NT2/D1 (cell line): ENCODE measurements around the gene C1orf53.
A peak's percentile ranks its signal among the peaks of the same experiment; 100 is the strongest.

Source experiments
- DNase-seq: peaks from one replicate; pipeline ENCODE4 v3.0.0-alpha.2; 2011; ENCODE audit warnings: low read depth, low spot score
- H3K27me3 ChIP-seq: 2 replicates; pipeline ENCODE4 v1.6.0; 2011; ENCODE audit warnings: mild to moderate bottlenecking; ENCODE audit not compliant: insufficient read length, insufficient read depth
- H3K36me3 ChIP-seq: 2 replicates; pipeline ENCODE4 v1.6.1; 2011; ENCODE audit warnings: mild to moderate bottlenecking, low read length, mixed read lengths; ENCODE audit not compliant: insufficient read depth, insufficient read length
- H3K4me1 ChIP-seq: 2 replicates; pipeline ENCODE4 v1.5.1; 2011; ENCODE audit not compliant: insufficient read depth, insufficient read length
- H3K4me3 ChIP-seq: 2 replicates; pipeline ENCODE4 v1.5.1; 2011; ENCODE audit warnings: low read depth; ENCODE audit not compliant: insufficient read length
- H3K9ac ChIP-seq: 2 replicates; pipeline ENCODE4 v1.6.0; 2011; ENCODE audit warnings: low read depth; ENCODE audit not compliant: insufficient read length
- H3K9me3 ChIP-seq: 2 replicates; pipeline ENCODE4 v1.5.1; 2011; ENCODE audit warnings: mild to moderate bottlenecking, low read length; ENCODE audit not compliant: insufficient read depth
- SUZ12 ChIP-seq: IDR thresholded peaks from 2 replicates; pipeline ENCODE4 v1.6.1; 2011; ENCODE audit not compliant: insufficient read length, insufficient read depth; ENCODE audit errors: extremely low read depth
- YY1 ChIP-seq: IDR thresholded peaks from 2 replicates; pipeline ENCODE4 v1.6.1; 2011; ENCODE audit not compliant: insufficient read length, insufficient read depth
- ZNF274 ChIP-seq: IDR thresholded peaks from 2 replicates; pipeline ENCODE4 v1.6.1; 2011; ENCODE audit warnings: mild to moderate bottlenecking, low read depth, low read length

Gene C1orf53

GRCh38 chr1:197907846-197908616 lies 5.6 kb downstream of the C1orf53 start:
- Histone ChIP-seq H3K9ac (no peak overlapping the region), H3K4me3 (no peak overlapping the region), H3K36me3 (no peaks in the 10 kb centered on the region), H3K27me3 (peaks cover 100% of the 10 kb centered on the region), H3K4me1 (peaks cover 14% of the 10 kb centered on the region), H3K9me3 (peaks cover 11% of the 10 kb centered on the region)
- no peak for TF ChIP-seq YY1
- no peak for TF ChIP-seq SUZ12
- no peak for TF ChIP-seq ZNF274
- no peak for DNase-seq

- H3K27me3 ChIP-seq, result peaks cover 100% of the 10 kb centered on the region
- H3K4me3 ChIP-seq, result no peak overlapping the region
Measured at GRCh38 chr1:197908716-197909220, 6.3 kb downstream of the C1orf53 start.

GRCh38 chr1:197909384-197909783 lies 7.0 kb downstream of the C1orf53 start:
- peaks cover 11% of the 10 kb centered on the region for H3K9me3 ChIP-seq
- peaks cover 18% of the 10 kb centered on the region for H3K4me1 ChIP-seq
- no peak overlapping the region for H3K9ac ChIP-seq
- peaks cover 100% of the 10 kb centered on the region for H3K27me3 ChIP-seq
- H3K4me3 ChIP-seq, result no peak overlapping the region
- H3K36me3 ChIP-seq, result no peaks in the 10 kb centered on the region
- TF ChIP-seq YY1, result no peak
- no peak for TF ChIP-seq SUZ12
- no peak for TF ChIP-seq ZNF274
- no peak for DNase-seq

More at GRCh38 chr1:197908716-197909220, 6.3 kb downstream of the C1orf53 start:
- DNase-seq, result no peak
- Histone ChIP-seq H3K36me3 (no peaks in the 10 kb centered on the region), H3K4me1 (peaks cover 18% of the 10 kb centered on the region), H3K9ac (no peak overlapping the region), H3K9me3 (peaks cover 11% of the 10 kb centered on the region)
- TF ChIP-seq YY1 (no peak), ZNF274 (no peak), SUZ12 (no peak)

GRCh38 chr1:197910120-197910991 lies 7.9 kb downstream of the C1orf53 start:
- peaks cover 100% of the 10 kb centered on the region for H3K27me3 ChIP-seq

GRCh38 chr1:197911111-197911856 lies 8.9 kb downstream of the C1orf53 start:
- Histone ChIP-seq H3K27me3 (peaks cover 100% of the 10 kb centered on the region), H3K36me3 (no peaks in the 10 kb centered on the region), H3K9ac (peak overlapping the region; percentile 46), H3K4me3 (peak overlapping the region; percentile 22), H3K9me3 (peaks cover 11% of the 10 kb centered on the region), H3K4me1 (peaks cover 22% of the 10 kb centered on the region)
- DNase-seq, result no peak
- no peak for TF ChIP-seq ZNF274
- TF ChIP-seq SUZ12, result peak; percentile 97
- no peak for TF ChIP-seq YY1

More at GRCh38 chr1:197910120-197910991, 7.9 kb downstream of the C1orf53 start:
- Histone ChIP-seq H3K9ac (peak overlapping the region; percentile 23), H3K4me1 (peaks cover 18% of the 10 kb centered on the region), H3K9me3 (peaks cover 11% of the 10 kb centered on the region), H3K4me3 (peak overlapping the region; percentile 22), H3K36me3 (no peaks in the 10 kb centered on the region)
- TF ChIP-seq SUZ12 (peak; percentile 65), YY1 (no peak)
- no peak for DNase-seq

GRCh38 chr1:197911857-197912696 lies 9.6 kb downstream of the C1orf53 start:
- peaks cover 29% of the 10 kb centered on the region for H3K4me1 ChIP-seq
- peak overlapping the region; percentile 22 for H3K4me3 ChIP-seq
- no peak for DNase-seq
- peaks cover 100% of the 10 kb centered on the region for H3K27me3 ChIP-seq
- TF ChIP-seq ZNF274 (no peak), SUZ12 (peak; percentile 80), YY1 (no peak)
- H3K36me3 ChIP-seq, result no peaks in the 10 kb centered on the region
- peak overlapping the region; percentile 15 for H3K9ac ChIP-seq
- H3K9me3 ChIP-seq, result peaks cover 11% of the 10 kb centered on the region
